DOHH2 (cell line): ENCODE measurements around the gene ACSL1.

ENCODE experiments used
- H3F3A ChIP-seq: fragments of 200-600 bp; sonication (generic), shearing (Covaris generic); 2 replicates; pipeline ENCODE4 v1.6.0; 2016; ENCODE audit warnings: antibody characterized with exemption, mild to moderate bottlenecking; ENCODE audit not compliant: control insufficient read depth, insufficient read depth
- H3K27ac ChIP-seq: fragments of 200-600 bp; sonication (generic); 2 replicates; pipeline ENCODE4 v1.5.1; 2014; ENCODE audit warnings: low read depth, mild to moderate bottlenecking, low read length, moderate library complexity
- H3K27me3 ChIP-seq: fragments of 200-600 bp; sonication (generic); 2 replicates; pipeline ENCODE4 v1.6.1; 2014; ENCODE audit warnings: mild to moderate bottlenecking, low read length, mixed read lengths; ENCODE audit not compliant: control insufficient read depth
- H3K36me3 ChIP-seq: fragments of 200-600 bp; sonication (generic); 2 replicates; pipeline ENCODE4 v1.6.1; 2014; ENCODE audit warnings: mild to moderate bottlenecking, low read length, moderate library complexity, mixed read lengths; ENCODE audit not compliant: control insufficient read depth
- H3K4me1 ChIP-seq: fragments of 200-600 bp; sonication (generic); 2 replicates; pipeline ENCODE4 v1.6.1; 2014; ENCODE audit warnings: mild to moderate bottlenecking, low read length, mixed read lengths; ENCODE audit not compliant: control insufficient read depth
- H3K4me2 ChIP-seq: fragments of 200-600 bp; sonication (generic); 2 replicates; pipeline ENCODE4 v1.6.0; 2014; ENCODE audit warnings: mild to moderate bottlenecking, low read length, moderate library complexity
- H3K4me3 ChIP-seq: fragments of 200-600 bp; sonication (generic); 2 replicates; pipeline ENCODE4 v1.5.1; 2014; ENCODE audit warnings: mild to moderate bottlenecking, low read length, mixed read lengths
- H3K79me2 ChIP-seq: fragments of 200-600 bp; sonication (generic); 2 replicates; pipeline ENCODE4 v1.6.1; 2014; ENCODE audit warnings: mild to moderate bottlenecking, low read length, mixed read lengths; ENCODE audit not compliant: control insufficient read depth
- H3K9me2 ChIP-seq: fragments of 200-600 bp; sonication (generic); replicated peaks from 2 replicates; pipeline ENCODE4 v1.6.1; 2014; ENCODE audit warnings: mild to moderate bottlenecking, low read length, mixed read lengths; ENCODE audit not compliant: control insufficient read depth
- H3K9me3 ChIP-seq: fragments of 200-600 bp; sonication (generic); 2 replicates; pipeline ENCODE4 v1.6.1; 2014; ENCODE audit warnings: antibody characterized with exemption, low read length, mixed read lengths; ENCODE audit not compliant: control insufficient read depth, insufficient read depth
- H4K20me1 ChIP-seq: fragments of 200-600 bp; sonication (generic); 2 replicates; pipeline ENCODE4 v1.6.0; 2014; ENCODE audit warnings: low read depth, mild to moderate bottlenecking, antibody characterized with exemption, low read length, moderate library complexity; ENCODE audit not compliant: control insufficient read depth, insufficient read depth
- CTCF ChIP-seq: fragments of 200-600 bp; sonication (generic); IDR thresholded peaks from one replicate; pipeline ENCODE4 v1.5.1; 2014; ENCODE audit warnings: antibody characterized with exemption, mild to moderate bottlenecking, low read depth, low read length; ENCODE audit not compliant: poor library complexity, severe bottlenecking
- EZH2phosphoT487 ChIP-seq: fragments of 200-600 bp; sonication (generic); IDR thresholded peaks from 2 replicates; pipeline ENCODE4 v1.6.1; 2017; ENCODE audit warnings: borderline replicate concordance, mild to moderate bottlenecking, antibody characterized with exemption, low read length, moderate library complexity, mixed read lengths

ACSL1 gene

GRCh38 chr4:184705692-184706091 lies 120.1 kb downstream of the ACSL1 start:
- Histone ChIP-seq H3K27ac (no peak overlapping the region), H3K9me2 (no peaks in the 10 kb centered on the region), H3K4me2 (no peak overlapping the region), H3K27me3 (no peaks in the 10 kb centered on the region), H4K20me1 (no peaks in the 10 kb centered on the region), H3K79me2 (peaks cover 16% of the 10 kb centered on the region), H3F3A (no peaks in the 10 kb centered on the region), H3K4me1 (no peaks in the 10 kb centered on the region), H3K4me3 (no peak overlapping the region), H3K36me3 (peaks cover 94% of the 10 kb centered on the region), H3K9me3 (no peaks in the 10 kb centered on the region)
- TF ChIP-seq CTCF (no peak), EZH2phosphoT487 (no peak)
